HG02884 (cell line): ENCODE measurements around the gene SMIM13.
A peak's percentile ranks its signal among the peaks of the same experiment; 100 is the strongest.
"Not testable (repeated sequence)": the region's sequence is repeated elsewhere in the genome, so short reads cannot be mapped to it uniquely, and the experiment has no call there.

ENCODE experiments used
- ATAC-seq: cut with Tn5 transposase; IDR thresholded peaks from one replicate; pipeline ENCODE4 v1.9.1; 2021; ENCODE audit warnings: mild to moderate bottlenecking, moderate library complexity; ENCODE audit not compliant: unreplicated experiment

SMIM13 gene

DNA sequence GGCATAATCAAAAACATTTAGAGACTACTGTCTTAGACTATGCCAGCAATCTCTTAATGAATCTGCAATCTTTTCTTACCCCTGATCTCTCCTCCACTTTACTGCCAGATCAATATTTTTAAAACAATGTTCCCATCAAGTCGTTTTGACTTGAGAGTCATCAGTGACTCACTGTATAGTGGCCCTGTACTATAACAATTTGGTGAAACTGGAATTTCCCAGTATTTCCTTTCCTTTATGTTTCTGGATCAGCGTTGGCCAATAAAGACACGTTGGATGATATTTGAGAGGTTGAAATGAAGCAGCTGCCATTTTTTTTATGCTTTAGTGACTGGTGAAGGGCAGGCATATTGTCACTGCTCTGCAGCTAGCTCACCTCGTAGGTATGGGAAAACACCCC is 10.1 kb upstream of the SMIM13 start:
- no peak for ATAC-seq

DNA sequence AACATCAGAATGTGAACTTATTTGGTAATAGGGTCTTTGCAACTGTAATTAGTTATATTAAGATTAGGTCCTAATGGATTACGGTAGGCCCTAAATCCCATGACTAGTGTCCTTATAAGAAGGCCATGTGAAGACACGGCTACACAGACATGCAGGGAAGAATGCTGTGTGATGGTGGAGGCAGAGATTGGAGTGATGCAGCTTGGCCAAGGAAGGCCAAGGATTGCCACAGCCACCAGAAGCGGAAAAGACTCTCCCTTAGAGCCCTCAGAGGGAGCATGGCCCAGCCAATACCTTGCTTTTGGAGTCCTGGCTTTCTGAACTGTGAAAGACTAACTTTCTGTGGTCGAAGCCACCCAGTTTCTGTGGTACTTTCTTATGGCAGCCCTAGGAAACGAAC is 9.7 kb upstream of the SMIM13 start:
- ATAC-seq, result no peak

DNA sequence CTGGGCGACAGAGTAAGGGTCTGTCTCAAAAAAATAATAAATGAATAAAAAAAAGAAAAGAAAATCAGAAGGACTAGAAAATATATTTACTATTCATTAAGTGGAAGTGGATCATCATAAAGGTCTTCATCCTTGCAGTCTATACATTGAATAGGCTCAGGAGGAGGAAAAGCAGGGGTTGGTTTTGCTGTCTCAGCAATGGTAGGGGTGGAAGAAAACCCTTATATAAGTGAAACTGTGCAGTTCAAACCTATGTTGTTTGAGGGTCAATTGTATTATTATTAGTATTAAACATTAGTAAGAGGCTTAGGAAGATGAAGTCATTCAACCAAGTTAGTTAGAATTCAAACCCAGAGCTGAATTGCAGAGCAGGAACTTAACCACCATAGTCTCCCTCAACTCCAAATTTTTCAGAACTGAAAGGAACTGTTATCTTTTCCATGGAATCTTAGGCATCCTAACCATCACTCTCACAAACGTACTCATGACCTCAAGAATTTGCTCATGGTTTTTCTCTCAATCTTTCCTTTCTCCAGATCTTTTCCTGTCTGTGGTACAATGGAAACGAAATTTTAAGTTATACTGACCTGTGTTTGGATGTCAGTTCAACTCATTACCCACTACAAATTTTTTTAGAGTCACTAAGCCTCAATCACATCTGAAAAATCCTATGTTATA is 7.7 kb upstream of the SMIM13 start:
- no peak for ATAC-seq

DNA sequence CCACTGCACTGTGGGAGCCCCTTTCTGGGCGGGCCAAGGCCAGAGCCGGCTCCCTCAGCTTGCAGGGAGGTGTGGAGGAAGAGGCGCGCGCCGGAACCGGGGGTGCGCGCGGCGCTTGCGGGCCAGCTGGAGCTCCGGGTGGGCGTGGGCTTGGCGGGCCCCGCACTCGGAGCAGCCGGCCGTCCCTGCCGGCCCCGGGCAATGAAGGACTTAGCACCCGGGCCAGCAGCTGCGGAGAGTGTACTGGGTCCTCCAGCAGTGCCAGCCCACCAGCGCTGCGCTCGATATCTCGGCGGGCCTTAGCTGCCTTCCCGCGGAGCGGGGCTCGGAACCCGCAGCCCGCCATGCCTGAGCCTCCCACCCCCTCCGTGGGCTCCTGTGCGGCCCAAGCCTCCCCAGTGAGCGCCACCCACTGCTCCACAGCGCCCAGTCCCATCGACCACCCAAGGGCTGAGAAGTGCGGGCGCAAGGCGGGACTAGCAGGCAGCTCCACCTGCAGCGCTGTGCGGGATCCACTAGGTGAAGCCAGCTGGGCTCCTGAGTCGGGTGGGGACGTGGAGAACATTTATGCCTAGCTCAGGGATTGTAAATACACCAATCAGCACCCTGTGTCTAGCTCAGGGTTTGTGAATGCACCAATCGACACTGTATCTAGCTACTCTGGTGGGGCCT is 6.4 kb upstream of the SMIM13 start:
- not testable (repeated sequence) for ATAC-seq

DNA sequence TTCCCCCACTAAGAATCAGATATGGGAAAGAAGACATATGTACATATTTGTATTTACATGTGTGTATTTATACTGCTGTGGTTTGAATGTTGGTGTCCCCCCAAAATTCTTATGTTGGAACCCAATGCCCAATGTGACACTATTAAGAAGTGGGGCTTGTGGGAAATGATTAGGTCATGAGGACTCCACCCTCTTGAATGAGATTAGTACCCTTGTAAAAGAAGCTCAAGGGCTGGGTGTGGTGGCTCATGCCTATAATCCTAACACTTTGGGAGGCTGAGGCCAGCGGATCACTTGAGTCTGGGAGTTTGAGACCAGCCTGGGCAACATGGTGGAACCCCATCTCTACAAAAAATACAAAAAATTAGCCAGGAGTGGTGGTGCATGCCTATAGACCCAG is 3.9 kb upstream of the SMIM13 start:
- ATAC-seq, result no peak

DNA sequence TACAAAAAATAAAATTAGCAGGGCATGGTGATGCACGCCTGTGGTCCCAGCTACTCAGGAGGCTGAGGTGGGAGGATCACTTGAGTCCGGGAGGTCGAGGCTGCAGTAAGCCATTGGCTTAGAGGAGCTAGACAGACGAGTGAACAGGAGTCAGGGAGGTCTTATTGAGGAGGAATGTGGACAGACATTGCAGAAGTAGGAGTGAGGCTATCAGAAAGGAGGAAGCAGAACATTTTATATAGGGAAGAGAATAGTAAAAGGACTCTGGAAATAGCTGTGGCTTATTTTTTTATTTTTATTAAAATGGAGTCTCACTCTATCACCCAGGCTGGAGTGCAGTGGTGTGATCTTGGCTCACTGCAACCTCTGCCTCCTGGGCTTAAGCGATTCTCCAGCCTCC is 2.5 kb upstream of the SMIM13 start:
- not testable (repeated sequence) for ATAC-seq

DNA sequence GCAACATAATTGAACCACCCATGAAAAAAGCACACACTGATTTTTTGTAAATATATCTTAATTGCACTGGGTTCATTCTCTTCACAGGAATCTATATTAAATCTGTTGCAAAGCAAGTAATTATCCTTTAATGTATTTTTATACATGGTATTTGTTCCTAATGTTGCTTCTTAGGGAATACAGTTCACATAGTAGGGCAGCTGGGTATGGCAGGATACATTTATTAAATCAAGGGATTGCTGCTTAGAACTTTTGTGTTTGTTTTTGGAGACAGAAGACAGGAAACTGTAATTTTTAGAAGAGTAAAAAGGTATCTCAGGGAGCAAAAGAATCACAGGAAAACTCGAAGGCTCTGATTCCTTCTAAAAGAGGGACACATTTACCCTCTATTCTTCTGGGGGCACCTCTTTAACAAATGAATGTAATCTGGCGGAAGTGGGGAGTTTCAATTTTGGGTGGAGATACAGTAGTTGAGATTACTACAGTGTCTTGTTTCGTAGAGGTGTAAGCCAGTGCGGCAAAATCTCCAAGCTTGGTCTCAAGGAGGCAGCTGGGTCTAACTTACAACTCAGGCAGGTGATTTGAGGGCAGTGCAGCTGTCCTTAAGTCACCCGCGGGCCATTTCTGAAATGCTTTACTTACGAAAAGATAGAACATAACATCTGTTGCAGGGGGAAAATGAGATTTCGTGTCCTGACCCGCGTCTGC is 812 bp upstream of the SMIM13 start:
- peak; percentile 30 for ATAC-seq

DNA sequence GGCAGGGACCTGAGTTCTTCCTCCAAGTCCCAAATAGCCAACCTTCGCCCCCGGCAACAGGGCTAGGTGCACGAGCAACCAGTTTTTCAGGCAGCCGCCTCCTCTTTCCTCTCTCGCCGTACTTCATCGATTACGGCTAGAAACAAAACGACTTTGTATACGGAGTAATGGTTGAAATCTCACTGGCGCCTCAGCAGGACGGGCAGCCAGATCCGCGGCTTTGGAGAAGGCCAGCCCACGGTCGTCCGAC is 333 bp upstream of the SMIM13 start:
- ATAC-seq, result peak; percentile 26

DNA sequence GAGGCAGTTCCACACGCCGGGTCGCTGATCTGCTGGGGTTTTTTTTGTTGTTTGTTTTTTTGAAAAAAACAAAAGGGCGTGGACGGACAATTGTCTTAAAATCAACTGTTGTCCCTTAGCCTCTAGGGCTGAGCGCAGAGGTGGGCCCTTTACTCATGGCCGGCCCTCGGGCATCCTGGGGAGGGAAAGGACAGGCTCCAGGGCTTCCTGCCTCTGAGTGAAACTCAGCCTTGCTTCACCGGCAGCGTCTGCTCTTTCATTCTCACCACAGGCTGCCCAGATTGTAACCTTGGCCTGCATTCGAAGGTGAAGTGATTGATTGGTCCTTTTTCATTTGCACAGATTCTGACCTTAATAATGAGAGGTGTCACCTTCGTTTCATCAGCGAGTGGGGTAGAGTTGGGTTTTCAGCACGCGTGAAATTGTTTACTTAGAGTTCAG is 797 bp downstream of the SMIM13 start:
- peak; percentile 31 for ATAC-seq

DNA sequence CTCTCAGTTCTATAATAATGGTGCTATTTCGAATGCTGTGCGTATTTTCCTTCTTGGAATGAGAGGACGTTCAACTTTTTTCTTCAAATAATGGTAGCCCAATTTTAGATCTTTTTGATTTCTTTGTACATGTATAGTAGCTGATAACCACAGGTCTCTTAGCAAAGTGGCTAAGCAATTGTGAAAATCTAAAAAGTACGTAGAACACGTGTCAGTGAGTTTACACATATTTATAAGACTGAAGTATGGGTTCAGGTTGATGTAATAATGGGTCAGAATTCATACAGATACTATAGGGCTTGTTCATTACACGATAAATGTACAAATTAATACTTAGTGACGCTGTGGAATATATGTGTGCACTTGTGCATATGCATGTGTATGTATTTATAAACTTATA is 1.3 kb downstream of the SMIM13 start:
- ATAC-seq, result no peak

DNA sequence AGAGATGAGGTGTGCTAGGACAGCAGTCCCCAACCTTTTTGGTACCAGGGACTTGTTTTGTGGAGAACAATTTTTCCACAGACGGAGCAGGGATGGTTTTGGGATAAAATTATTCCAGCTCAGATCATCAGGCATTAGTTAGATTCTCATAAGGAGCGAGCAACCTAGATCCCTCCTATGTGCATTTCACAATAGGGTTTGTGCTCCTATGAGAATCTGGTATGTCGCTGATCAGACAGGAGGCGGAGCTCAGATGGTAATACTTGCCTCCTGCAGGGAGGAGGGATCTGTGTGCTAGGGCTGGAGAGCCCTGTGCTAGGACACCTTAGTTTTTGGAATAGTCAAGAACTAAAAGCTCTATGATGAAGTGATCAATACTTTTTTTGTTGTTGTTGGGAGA is 2.5 kb downstream of the SMIM13 start:
- ATAC-seq, result no peak

DNA sequence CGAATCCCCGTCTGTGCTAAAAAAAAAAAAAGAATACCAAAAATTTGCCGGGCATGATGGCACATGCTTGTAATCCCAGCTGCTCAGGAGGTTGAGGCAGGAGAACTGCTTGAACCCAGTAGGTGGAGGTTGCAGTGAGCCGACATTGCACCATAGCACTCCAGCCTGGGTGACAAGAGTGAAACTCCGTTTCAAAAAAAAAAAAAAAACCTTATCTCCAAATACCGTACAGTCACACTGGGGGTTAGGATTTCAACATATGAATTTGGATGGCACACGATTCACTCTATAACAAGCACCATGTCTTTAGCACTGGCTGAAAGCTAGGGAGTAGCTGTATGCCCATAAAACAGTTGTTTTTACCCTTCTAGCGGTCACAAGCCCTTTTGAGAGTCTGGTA is 3.8 kb downstream of the SMIM13 start:
- ATAC-seq, result no peak

DNA sequence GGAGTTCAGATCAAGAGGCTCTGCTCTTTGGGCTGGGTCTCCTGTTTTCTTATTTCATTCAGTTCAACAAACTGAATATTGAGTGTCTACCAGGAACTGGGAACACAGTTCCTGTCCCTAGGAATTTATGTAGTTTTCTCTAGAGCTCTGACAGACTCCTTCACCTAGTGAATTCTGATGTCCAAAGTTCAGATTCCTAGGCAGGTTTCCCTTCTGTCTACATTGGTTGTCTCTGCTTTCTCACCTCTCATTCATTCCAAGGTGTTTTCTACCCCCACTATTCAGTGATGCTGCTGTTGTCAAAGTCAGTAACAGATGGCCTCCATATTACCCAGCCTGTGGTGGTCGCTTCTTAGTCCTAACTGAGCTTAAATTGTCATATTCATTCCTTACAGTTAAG is 4.4 kb downstream of the SMIM13 start:
- ATAC-seq, result no peak

DNA sequence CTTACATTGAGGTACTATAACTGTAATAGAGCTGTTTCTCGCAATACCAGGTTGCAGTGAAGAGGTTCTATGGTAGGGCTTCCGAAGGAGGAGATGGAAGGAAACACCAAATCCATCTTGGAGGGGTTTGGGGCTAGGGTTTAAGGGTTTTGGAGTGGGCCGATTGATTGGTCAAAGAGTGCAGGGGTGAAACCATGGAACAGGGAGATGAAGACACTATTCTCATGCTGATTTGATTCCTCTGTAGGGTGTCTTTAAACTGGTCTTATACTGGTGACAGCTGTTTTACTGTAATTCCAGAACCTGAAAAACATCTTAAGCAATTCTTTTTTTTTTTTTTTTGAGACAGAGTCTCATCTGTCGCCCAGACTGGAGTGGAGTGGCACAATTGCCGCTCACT is 7.8 kb downstream of the SMIM13 start:
- no peak for ATAC-seq

DNA sequence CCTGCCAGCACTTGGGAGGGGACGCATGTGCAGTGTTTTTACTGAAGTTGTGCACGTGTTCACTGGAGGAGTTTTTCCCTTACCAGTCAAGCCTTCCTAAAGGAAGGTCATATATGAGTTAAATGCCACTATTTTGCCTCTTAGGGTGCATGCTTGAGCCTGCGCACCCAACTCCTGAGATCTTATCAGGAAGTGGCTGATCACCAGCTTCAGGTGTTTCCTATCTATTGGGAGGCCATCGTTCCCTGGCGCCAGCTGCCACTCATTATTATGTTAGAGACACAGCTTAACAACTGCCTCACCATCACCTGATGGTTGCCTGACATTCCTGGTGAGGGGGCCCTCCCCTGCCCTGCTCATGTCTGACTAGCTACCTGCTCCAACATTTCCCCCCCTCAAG is 9.4 kb downstream of the SMIM13 start:
- ATAC-seq, result no peak

DNA sequence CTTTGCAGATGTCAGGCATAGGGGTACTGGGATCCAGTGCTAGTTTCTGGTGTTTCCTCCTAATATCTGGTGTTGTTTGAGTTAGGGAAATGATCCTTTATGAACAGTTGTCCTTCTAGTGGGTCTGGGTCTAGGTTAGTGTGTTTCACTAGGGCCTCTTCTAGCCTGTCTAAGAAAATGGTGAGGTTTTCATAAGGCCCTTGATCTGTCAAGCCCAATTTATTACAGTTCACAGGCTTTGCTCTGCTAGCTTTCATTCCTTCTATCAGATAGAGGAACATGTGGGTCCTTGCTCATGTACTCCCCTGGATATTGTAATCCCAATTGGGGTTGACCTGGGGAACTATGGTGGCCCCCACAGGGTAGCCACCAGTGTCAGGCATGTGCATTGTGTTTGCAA is 15.1 kb downstream of the SMIM13 start:
- ATAC-seq, result no peak

DNA sequence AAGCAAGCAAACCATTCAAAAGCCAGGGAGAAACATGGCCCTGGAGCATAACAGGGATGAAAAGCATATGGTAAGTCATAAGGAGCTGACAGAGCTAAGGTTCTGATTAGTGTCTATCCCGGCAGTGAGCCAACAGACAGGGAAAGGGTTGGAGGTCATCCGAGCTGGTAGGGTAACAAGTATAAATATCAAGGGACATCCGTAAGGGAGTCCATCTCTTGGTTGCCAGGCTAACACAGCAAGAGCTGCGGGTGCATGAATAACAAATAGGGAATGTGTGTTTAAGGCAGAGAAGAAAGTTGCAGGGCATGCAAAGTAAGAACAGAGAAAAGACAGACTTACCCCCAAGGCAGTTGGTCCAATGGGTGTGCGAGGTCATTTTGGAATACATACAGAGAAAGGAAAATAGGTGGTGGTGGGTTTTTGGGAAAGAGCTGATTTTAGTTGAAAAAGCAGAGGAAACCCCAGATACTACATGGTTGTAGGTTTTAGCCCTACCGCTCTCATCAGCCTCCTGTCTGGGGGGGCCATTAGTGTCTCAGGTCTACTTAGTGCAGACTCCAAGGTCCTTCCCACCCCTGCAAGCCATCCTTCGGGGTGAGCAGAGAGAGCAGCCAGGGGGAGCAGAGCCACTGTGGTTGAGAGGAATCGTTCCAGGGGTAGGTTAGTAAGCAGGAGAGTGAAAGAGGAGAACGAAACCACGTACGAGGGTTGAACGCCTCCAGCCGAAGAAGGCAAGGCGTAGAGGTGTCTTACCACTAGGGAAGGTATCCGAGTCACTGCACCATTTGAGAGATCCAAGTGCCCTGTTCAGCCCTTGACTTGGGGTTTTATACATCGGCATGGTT is 17.5 kb downstream of the SMIM13 start, which contains the start of gene ERVFRD-1:
Gene ERVFRD-1, minus strand, starts transcription at position 805 of the 848 bp plus-strand sequence. CDS start 6,415 bp downstream, outside the sequence.
- no peak for ATAC-seq

DNA sequence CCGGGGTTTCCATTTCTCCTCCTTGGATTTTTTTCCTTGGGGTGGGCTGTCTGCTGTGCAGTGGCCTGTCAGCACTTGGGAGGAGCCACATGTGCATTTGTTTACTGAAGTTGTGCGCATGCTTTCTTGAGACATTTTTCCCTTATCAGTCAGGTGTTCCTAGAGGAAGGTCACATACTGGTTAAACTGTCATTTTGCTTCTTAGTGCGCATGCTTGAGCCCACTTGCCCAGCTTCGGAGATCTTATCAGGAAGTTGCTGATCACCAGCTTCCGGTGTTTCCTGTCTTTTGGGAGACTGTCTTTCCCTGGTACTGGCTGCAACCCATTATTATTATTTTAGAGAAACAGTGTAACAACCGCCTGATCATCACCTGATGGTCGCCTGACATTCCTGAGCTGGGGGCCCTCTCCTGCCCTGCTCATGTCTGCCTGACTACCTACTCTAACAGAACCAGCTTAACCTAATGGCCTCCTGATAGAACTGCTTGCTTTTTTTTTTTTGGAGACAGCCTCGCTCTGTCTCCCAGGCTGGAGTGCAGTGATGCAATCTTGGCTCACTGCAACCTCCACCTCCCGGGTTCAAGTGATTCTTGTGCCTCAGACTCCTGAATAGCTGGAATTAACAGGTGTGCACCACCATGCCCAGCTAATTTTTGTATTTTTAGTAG is 18.3 kb downstream of the SMIM13 start:
- no peak for ATAC-seq

DNA sequence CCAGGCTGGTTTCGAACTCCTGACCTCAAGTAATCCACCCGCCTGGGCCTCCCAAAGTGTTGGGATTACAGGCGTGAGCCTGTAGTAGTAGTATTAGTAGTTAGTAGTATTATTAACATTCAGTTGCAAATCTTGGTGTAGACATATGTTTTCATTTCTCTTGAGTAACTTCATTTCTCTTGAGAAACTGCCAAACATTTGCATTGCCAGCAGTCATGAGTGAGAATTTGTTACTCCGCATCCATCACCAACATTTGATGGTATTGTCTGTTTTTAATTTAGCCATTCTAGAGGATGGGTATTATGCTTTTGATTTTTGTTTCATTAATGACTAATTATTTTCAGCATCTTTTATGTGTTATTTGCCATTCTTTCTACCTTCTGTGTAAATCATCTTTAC is 19.4 kb downstream of the SMIM13 start:
- no peak for ATAC-seq

DNA sequence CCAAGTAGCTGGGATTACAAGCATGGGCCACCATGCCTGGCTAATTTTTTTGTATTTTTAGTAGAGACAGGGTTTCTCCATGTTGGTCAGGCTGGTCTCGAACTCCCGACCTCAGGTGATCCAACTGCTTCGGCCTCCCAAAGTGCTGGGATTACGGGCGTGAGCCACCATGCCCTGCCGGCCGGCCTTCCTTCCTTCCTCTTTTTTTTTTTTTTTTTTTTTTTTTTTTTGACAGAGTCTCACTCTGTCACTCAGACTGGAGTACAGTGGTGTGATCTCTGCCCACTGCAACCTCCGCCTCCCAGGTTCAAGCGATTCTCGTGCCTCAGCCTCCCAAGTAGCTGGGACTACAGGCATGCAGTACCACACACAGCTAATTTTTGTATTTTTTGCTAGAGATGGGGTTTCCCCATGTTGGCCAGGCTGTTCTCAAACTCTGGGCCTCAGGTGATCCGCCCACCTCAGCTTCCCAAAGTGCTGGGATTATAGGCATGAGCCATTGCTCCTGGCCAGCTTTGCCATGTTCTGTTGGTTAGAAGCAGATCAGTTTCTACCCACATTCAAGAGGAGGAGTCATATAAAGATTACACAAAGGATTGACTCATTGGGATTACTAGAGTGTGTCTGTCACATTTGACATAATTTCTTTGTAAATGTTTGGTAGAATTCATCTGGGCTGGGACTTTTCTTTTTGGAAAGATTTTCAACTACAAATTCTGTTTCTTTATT is 22.3 kb downstream of the SMIM13 start:
- ATAC-seq, result peak; percentile 51
